SU-DHL-6 (cell line): ENCODE data around the gene SLC23A2.

Experiments
- CTCF ChIP-seq: fragments of 200-600 bp; sonication (generic); IDR thresholded peaks from one replicate; pipeline ENCODE4 v1.5.1; 2017; ENCODE audit warnings: antibody characterized with exemption, mild to moderate bottlenecking, low read length, moderate library complexity; ENCODE audit not compliant: insufficient read depth, poor library complexity, severe bottlenecking
- EZH2phosphoT487 ChIP-seq: fragments of 200-600 bp; sonication (generic), shearing (Covaris generic); conservative IDR thresholded peaks from 2 replicates; pipeline ENCODE4 v1.6.1; 2018; ENCODE audit warnings: mild to moderate bottlenecking, antibody characterized with exemption, low read length, moderate library complexity, mixed read lengths

DNA sequence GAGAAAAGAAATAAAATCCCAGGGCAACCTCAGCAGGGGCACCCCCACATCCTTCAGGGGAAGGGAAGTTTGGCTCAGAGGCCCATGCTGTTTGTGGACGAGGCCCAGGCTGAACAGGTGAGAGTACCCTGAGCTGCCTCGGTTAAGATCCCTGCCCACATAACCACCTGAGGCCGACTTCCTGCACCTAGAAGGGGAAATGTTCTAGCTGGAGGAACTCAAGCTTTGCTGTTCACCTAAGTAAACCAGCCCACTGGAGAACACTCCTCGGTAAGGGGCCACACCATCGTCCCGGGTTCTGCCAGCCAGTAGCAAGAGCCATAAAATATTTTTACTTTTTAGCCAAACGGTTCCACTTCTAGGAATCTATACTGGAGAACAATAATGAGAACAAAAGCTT, 88.2 kb downstream of the SLC23A2 start:
- TF ChIP-seq CTCF (no peak), EZH2phosphoT487 (no peak)
